ENCODE measurements around the gene MYOC. TPM values are rescaled to one million over a fixed set of nuclear protein-coding genes. Genes with fewer than 3 reads are reported as not detected.

Gene MYOC
- polyA plus RNA-seq, 1 of the 3 experiments (the other 2 are of a cell fraction), result not detected

GRCh38 chr1:171643156-171643555 is 9.3 kb downstream of the MYOC start (continued):
- no peak for TF ChIP-seq ZBTB33 (IDR thresholded peaks at IDR 0.05; ENCODE audit: borderline replicate concordance, low read depth)

- 68% methylated on average over 4 of the region's 4 CpGs for WGBS (ENCODE audit: low lambda C conversion rate)
- CTCF ChIA-PET, result interaction anchor here (0.7 to 4.7 kb wide), 3 partner anchors 9 to 75 kb away, joined by 3 to 63 read pairs (median 5); no protein-coding TSS in a partner anchor
- TF ChIP-seq POLR2AphosphoS5 (IDR thresholded peaks at IDR 0.05; ENCODE audit: low read depth, low read length) (no peak), USF1 (IDR thresholded peaks at IDR 0.05; ENCODE audit: borderline replicate concordance, low read depth) (no peak), RFX5 (IDR thresholded peaks at IDR 0.05; ENCODE audit: low read length) (no peak), ELF1 (IDR thresholded peaks at IDR 0.05) (no peak), MXI1 (IDR thresholded peaks at IDR 0.05; ENCODE audit: low read depth, low read length) (no peak), MAX (IDR thresholded peaks at IDR 0.05; ENCODE audit: low read depth) (no peak)
- H3K9me2 ChIP-seq, result no peaks in the 10 kb centered on the region
- no peaks in the 10 kb centered on the region for H4K20me1 ChIP-seq (ENCODE audit: insufficient read depth)
- no peaks in the 10 kb centered on the region for H3K79me2 ChIP-seq (ENCODE audit: insufficient read depth)
- H3K4me3 ChIP-seq (ENCODE audit: low read depth in 2 of 2, low read length in 1 of 2), result no peak overlapping the region
- H3K27ac ChIP-seq (ENCODE audit: low read depth in 2 of 2, low read length in 1 of 2), result no peak overlapping the region
- H3K9me3 ChIP-seq, result no peaks in the 10 kb centered on the region
- H3K4me2 ChIP-seq, result no peak overlapping the region
- POLR2A ChIA-PET, result no interaction called here
- no peaks in the 10 kb centered on the region for H3F3A ChIP-seq (replicated peaks; ENCODE audit: insufficient read depth)
- no peak overlapping the region for H2AFZ ChIP-seq (ENCODE audit: low read depth)
- no peak overlapping the region for H3K9ac ChIP-seq
- H3K4me1 ChIP-seq (ENCODE audit: control insufficient read depth in 1 of 2, insufficient read depth in 2 of 2, low read depth in 1 of 2, low read length in 1 of 2), result peaks cover 0 to 13% of the 10 kb centered on the region in 2 experiments; a peak in 2 of 4 replicates
- DNase-seq, result no peak
- H3K36me3 ChIP-seq (replicated peaks in 1 of 2; ENCODE audit: control insufficient read depth in 1 of 2, insufficient read depth in 2 of 2, low read length in 1 of 2), result no peaks in the 10 kb centered on the region
- H3K27me3 ChIP-seq (ENCODE audit: insufficient read depth), result peaks cover 6% of the 10 kb centered on the region; the same call in 1 of the 2 replicates
Measured at GRCh38 chr1:171642197-171642596, 10.3 kb downstream of the MYOC start.

GRCh38 chr1:171641076-171641864 is 11.2 kb downstream of the MYOC start:
- peaks cover 0 to 13% of the 10 kb centered on the region in 2 experiments; a peak in 2 of 4 replicates for H3K4me1 ChIP-seq (ENCODE audit: control insufficient read depth in 1 of 2, insufficient read depth in 2 of 2, low read depth in 1 of 2, low read length in 1 of 2)
- no peaks in the 10 kb centered on the region for H3F3A ChIP-seq (replicated peaks; ENCODE audit: insufficient read depth)
- no peaks in the 10 kb centered on the region for H4K20me1 ChIP-seq (ENCODE audit: insufficient read depth)
- no peaks in the 10 kb centered on the region for H3K9me3 ChIP-seq
- 62% methylated on average over 9 of the region's 10 CpGs for WGBS (ENCODE audit: low lambda C conversion rate)
- no peak overlapping the region for H3K27ac ChIP-seq (ENCODE audit: low read depth in 2 of 2, low read length in 1 of 2)
- DNase-seq, result no peak
- H3K36me3 ChIP-seq (replicated peaks in 1 of 2; ENCODE audit: control insufficient read depth in 1 of 2, insufficient read depth in 2 of 2, low read length in 1 of 2), result no peaks in the 10 kb centered on the region
- H3K9me2 ChIP-seq, result no peaks in the 10 kb centered on the region
- no peak overlapping the region for H3K9ac ChIP-seq
- CTCF ChIA-PET, result interaction anchor here (0.7 to 1.3 kb wide), 3 partner anchors 8 to 328 kb away, joined by 3 to 5 read pairs (median 3); no protein-coding TSS in a partner anchor
- H3K4me2 ChIP-seq, result no peak overlapping the region
- peaks cover 6% of the 10 kb centered on the region; the same call in 1 of the 2 replicates for H3K27me3 ChIP-seq (ENCODE audit: insufficient read depth)
- POLR2A ChIA-PET, result no interaction called here
- no peaks in the 10 kb centered on the region for H3K79me2 ChIP-seq (ENCODE audit: insufficient read depth)
- H2AFZ ChIP-seq (ENCODE audit: low read depth), result no peak overlapping the region
- no peak overlapping the region for H3K4me3 ChIP-seq (ENCODE audit: low read depth in 2 of 2, low read length in 1 of 2)
- TF ChIP-seq FOSL2 (IDR thresholded peaks at IDR 0.05; ENCODE audit: borderline replicate concordance, low read depth) (no peak), IRF3 (IDR thresholded peaks at IDR 0.05; ENCODE audit: low read depth, low read length) (no peak), MXI1 (IDR thresholded peaks at IDR 0.05; ENCODE audit: low read depth, low read length) (no peak), YY1 (IDR thresholded peaks at IDR 0.05; ENCODE audit: low read depth) (no peak), FOXM1 (IDR thresholded peaks at IDR 0.05; ENCODE audit: low read depth) (no peak), ELF1 (IDR thresholded peaks at IDR 0.05) (no peak), PBX3 (IDR thresholded peaks at IDR 0.05) (no peak), TEAD4 (IDR thresholded peaks at IDR 0.05; ENCODE audit: borderline replicate concordance, insufficient read depth) (no peak), TAF1 (IDR thresholded peaks at IDR 0.05; ENCODE audit: borderline replicate concordance, low read depth, low read length) (no peak), EP300 (IDR thresholded peaks at IDR 0.05; ENCODE audit: borderline replicate concordance in 1 of 2, low read depth in 1 of 2, low read length in 1 of 2) (no peak), GATA2 (CRISPR knock-in tag; IDR thresholded peaks at IDR 0.05) (no peak), SIN3A (IDR thresholded peaks at IDR 0.05; ENCODE audit: borderline replicate concordance, low read depth, low read length) (no peak), RFX5 (IDR thresholded peaks at IDR 0.05; ENCODE audit: low read length) (no peak)
